Testis (tissue), 3 donors: Measurements from ENCODE around the gene BRSK2. TPM values are rescaled to one million over a fixed set of nuclear protein-coding genes. Genes with fewer than 3 reads are reported as not detected.
"Not testable (repeated sequence)": the region's sequence is repeated elsewhere in the genome, so short reads cannot be mapped to it uniquely, and the experiment has no call there.

ENCODE experiments used
- DNase-seq: peaks from one replicate; pipeline ENCODE4 v3.0.0-alpha.2; 2019
- H3K27ac ChIP-seq, 2 donors: fragments of 200-600 bp; sonication (generic); one replicate each; pipeline ENCODE4 v1.5.1; 2019
- H3K27me3 ChIP-seq: fragments of 200-600 bp; sonication (generic); one replicate; pipeline ENCODE4 v1.5.1; 2019
- H3K36me3 ChIP-seq: fragments of 200-600 bp; sonication (generic); one replicate; pipeline ENCODE4 v1.5.1; 2017; ENCODE audit warnings: low read depth; ENCODE audit errors: missing control alignments
- H3K4me1 ChIP-seq: fragments of 200-600 bp; sonication (generic); one replicate; pipeline ENCODE4 v1.5.1; 2019
- H3K4me3 ChIP-seq, 2 donors: fragments of 200-600 bp; sonication (generic); one replicate each; pipeline ENCODE4 v1.5.1; 2017 to 2019
- H3K9me3 ChIP-seq: fragments of 200-600 bp; sonication (generic); one replicate; pipeline ENCODE4 v1.5.1; 2017
- CTCF ChIP-seq, 3 experiments: fragments of 450-650 bp in 2 of 3; fragments of 200-600 bp in 1 of 3; sonication (generic) in 1 of 3; IDR thresholded peaks; one replicate each; pipeline ENCODE4 v1.5.1; 2016 to 2019; ENCODE audit warnings: antibody characterized with exemption in 3 of 3, mild to moderate bottlenecking in 2 of 3, moderate library complexity in 1 of 3
- POLR2A ChIP-seq: fragments of 450-650 bp; IDR thresholded peaks from one replicate; pipeline ENCODE4 v1.6.1; 2017; ENCODE audit warnings: antibody characterized with exemption, mild to moderate bottlenecking, moderate library complexity
- WGBS, 2 donors: methylation state at CpG; one replicate each; pipeline ENCODE4 v1.1.5; 2018; 5-methylcytosine and 5-hydroxymethylcytosine counted together
- intact Hi-C: fragments of 100-400 bp; cut with DNase I; formaldehyde crosslinking; loops from one replicate; pipeline ENCODE4 v1.15.1; 2023; ENCODE audit warnings: low total_unique reads
- polyA plus RNA-seq: library from polyadenylated mRNA; stranded (reverse); fragments of 350-450 nt; fragmentation: Illumina TruSeq; extraction: RNeasy Lipid Tissue Mini Kit (QIAGEN cat#74804); gene quantifications from one replicate; pipeline ENCODE4 v1.2.3, GENCODE V29; 2014; ENCODE audit warnings: low read depth, low replicate concordance; ENCODE audit not compliant: insufficient read depth
- total RNA-seq, 2 donors: library from RNA; depleted of rRNA; stranded (reverse); fragments of >200 nt; gene quantifications; one replicate each; pipeline ENCODE4 v1.2.3, GENCODE V29; 2016

BRSK2 gene
- total and polyA plus RNA-seq, 3 donors from 2014 or later, result 24.7 to 52.3 (median 49.1) TPM

DNA sequence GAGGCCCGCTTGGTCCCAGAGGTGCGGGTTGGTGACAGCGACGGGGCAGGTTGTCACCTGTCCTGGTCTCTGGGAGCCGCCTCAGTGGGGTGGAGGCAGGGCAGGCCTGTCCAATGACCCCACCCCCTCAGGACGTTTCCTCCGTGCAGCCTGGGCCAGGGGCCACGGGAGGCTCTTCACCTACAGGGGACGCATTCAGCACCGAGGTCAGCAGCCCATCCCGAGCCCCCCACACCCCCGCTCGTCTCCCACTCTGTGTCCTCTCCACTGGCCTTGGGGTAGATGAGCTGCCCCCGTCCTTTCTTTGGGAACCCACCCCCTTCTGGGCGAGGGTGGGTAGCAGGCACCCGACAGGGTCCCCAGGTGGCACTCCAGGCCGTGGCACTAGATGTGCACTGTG is 35.7 kb downstream of the BRSK2 start:
- WGBS, 2 donors, result 80 to 100% methylated on average over 1 to 17 of the region's 17 CpGs
- intact Hi-C loops, result no loop called here

GRCh38 chr11:1428762-1429316 is 39.1 kb downstream of the BRSK2 start:
- Histone ChIP-seq H3K36me3 (no peaks in the 10 kb centered on the region), H3K27me3 (no peaks in the 10 kb centered on the region), H3K4me3 (no peak overlapping the region), H3K4me1 (no peaks in the 10 kb centered on the region), H3K27ac (no peak overlapping the region), H3K9me3 (no peaks in the 10 kb centered on the region)
- DNase-seq, result no peak
- WGBS, 2 donors, result 85 to 89% methylated on average over 16 to 22 of the region's 22 CpGs
- intact Hi-C loops, result no loop called here
- TF ChIP-seq POLR2A (no peak), CTCF (IDR thresholded peaks at IDR 0.05) (no peak)

More for the DNA sequence above, 35.7 kb downstream of the BRSK2 start:
- DNase-seq, result no peak
- Histone ChIP-seq H3K4me3 (no peak overlapping the region), H3K4me1 (peaks cover 3% of the 10 kb centered on the region), H3K27me3 (no peaks in the 10 kb centered on the region), H3K36me3 (no peaks in the 10 kb centered on the region), H3K9me3 (no peaks in the 10 kb centered on the region), H3K27ac (no peak overlapping the region)
- TF ChIP-seq POLR2A (no peak), CTCF (IDR thresholded peaks at IDR 0.05) (no peak)

DNA sequence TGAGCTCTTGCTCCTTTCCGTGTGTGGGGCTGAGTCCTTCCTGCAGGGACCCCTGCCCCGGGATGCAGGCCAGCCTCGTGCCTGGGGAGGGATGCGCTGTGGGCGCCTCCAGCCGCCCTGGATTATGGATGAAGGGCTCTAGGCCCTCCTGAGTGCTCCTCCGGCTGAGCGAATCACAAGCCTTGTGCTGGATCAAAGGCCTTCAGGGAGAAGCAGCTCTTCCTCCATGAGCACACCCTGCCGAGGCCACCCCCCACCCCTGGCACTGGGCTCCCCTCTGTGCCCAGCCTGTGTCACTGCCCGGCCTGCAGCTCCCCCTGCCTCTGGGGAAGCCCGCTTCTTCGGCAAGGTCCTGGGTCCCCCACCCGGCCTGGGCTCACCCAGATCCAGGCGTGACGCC is 43.8 kb downstream of the BRSK2 start:
- WGBS, 2 donors, result 76 to 84% methylated on average over 14 to 15 of the region's 15 CpGs
- no peaks in the 10 kb centered on the region for H3K27me3 ChIP-seq
- H3K4me1 ChIP-seq, result peaks cover 10% of the 10 kb centered on the region
- no peaks in the 10 kb centered on the region for H3K36me3 ChIP-seq
- TF ChIP-seq CTCF (IDR thresholded peaks at IDR 0.05) (no peak), POLR2A (no peak)
- no peaks in the 10 kb centered on the region for H3K9me3 ChIP-seq
- no peak for DNase-seq
- intact Hi-C loops, result no loop called here
- no peak overlapping the region for H3K27ac ChIP-seq
- no peak overlapping the region for H3K4me3 ChIP-seq

DNA sequence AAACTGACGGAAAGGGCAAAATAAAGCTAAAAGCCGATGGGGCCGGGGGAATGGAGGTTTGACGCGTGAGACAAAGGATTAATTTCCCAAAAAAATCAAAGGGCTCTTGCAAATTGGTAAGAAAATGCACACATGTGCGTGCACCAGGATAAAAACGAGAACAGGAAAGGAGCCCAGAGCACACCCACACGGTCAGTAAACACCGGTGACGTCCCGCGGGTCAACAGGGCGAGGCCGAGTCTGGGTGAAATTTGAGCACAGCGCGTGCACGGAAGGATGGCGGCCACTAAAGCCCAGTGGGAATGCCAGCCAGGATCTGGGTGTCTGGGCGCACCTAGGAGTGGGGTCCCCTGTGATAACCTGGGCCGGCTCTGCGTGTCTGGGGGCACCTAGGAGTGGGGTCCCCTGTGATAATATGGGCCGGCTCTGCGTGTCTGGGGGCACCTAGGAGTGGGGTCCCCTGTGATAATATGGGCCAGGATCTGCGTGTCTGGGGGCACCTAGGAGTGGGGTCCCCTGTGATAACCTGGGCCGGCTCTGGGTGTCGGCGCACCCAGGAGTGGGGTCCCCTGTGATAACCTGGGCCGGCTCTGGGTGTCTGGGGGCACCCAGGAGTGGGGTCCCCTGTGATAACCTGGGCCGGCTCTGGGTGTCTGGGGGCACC is 44.4 kb downstream of the BRSK2 start:
- Histone ChIP-seq H3K27ac (no peak overlapping the region), H3K4me3 (no peak overlapping the region), H3K4me1 (peaks cover 14% of the 10 kb centered on the region), H3K9me3 (no peaks in the 10 kb centered on the region), H3K36me3 (no peaks in the 10 kb centered on the region), H3K27me3 (no peaks in the 10 kb centered on the region)
- TF ChIP-seq CTCF (IDR thresholded peaks at IDR 0.05) (no peak), POLR2A (no peak)
- intact Hi-C loops, result no loop called here
- DNase-seq, result no peak
- 73 to 77% methylated on average over 24 to 29 of the region's 29 CpGs for WGBS, 2 donors

- H3K27me3 ChIP-seq, H3K36me3 ChIP-seq, DNase-seq, H3K4me3 ChIP-seq, H3K9me3 ChIP-seq, intact Hi-C loops, H3K27ac ChIP-seq: not testable (repeated sequence)
- WGBS, 2 donors, result 78 to 85% methylated on average over 10 to 14 of the region's 20 CpGs
- peaks cover 14% of the 10 kb centered on the region for H3K4me1 ChIP-seq
Observed at GRCh38 chr11:1435479-1435819, 45.7 kb downstream of the BRSK2 start.
